Testis (tissue), 3 donors: Measurements from ENCODE around the gene CRISPLD2. TPM values are rescaled to one million over a fixed set of nuclear protein-coding genes. Genes with fewer than 3 reads are reported as not detected.
"Not testable (repeated sequence)": the region's sequence is repeated elsewhere in the genome, so short reads cannot be mapped to it uniquely, and the experiment has no call there.

Experiments
- DNase-seq: peaks from one replicate; pipeline ENCODE4 v3.0.0-alpha.2; 2019
- H3K27ac ChIP-seq, 2 donors: fragments of 200-600 bp; sonication (generic); one replicate each; pipeline ENCODE4 v1.5.1; 2019
- H3K27me3 ChIP-seq: fragments of 200-600 bp; sonication (generic); one replicate; pipeline ENCODE4 v1.5.1; 2019
- H3K36me3 ChIP-seq: fragments of 200-600 bp; sonication (generic); one replicate; pipeline ENCODE4 v1.5.1; 2017; ENCODE audit warnings: low read depth; ENCODE audit errors: missing control alignments
- H3K4me1 ChIP-seq: fragments of 200-600 bp; sonication (generic); one replicate; pipeline ENCODE4 v1.5.1; 2019
- H3K4me3 ChIP-seq, 2 donors: fragments of 200-600 bp; sonication (generic); one replicate each; pipeline ENCODE4 v1.5.1; 2017 to 2019
- H3K9me3 ChIP-seq: fragments of 200-600 bp; sonication (generic); one replicate; pipeline ENCODE4 v1.5.1; 2017
- CTCF ChIP-seq, 3 experiments: fragments of 450-650 bp in 2 of 3; fragments of 200-600 bp in 1 of 3; sonication (generic) in 1 of 3; IDR thresholded peaks; one replicate each; pipeline ENCODE4 v1.5.1; 2016 to 2019; ENCODE audit warnings: antibody characterized with exemption in 3 of 3, mild to moderate bottlenecking in 2 of 3, moderate library complexity in 1 of 3
- POLR2A ChIP-seq: fragments of 450-650 bp; IDR thresholded peaks from one replicate; pipeline ENCODE4 v1.6.1; 2017; ENCODE audit warnings: antibody characterized with exemption, mild to moderate bottlenecking, moderate library complexity
- WGBS, 2 donors: methylation state at CpG; one replicate each; pipeline ENCODE4 v1.1.5; 2018; 5-methylcytosine and 5-hydroxymethylcytosine counted together
- intact Hi-C: fragments of 100-400 bp; cut with DNase I; formaldehyde crosslinking; loops from one replicate; pipeline ENCODE4 v1.15.1; 2023; ENCODE audit warnings: low total_unique reads
- polyA plus RNA-seq: library from polyadenylated mRNA; stranded (reverse); fragments of 350-450 nt; fragmentation: Illumina TruSeq; extraction: RNeasy Lipid Tissue Mini Kit (QIAGEN cat#74804); gene quantifications from one replicate; pipeline ENCODE4 v1.2.3, GENCODE V29; 2014; ENCODE audit warnings: low read depth, low replicate concordance; ENCODE audit not compliant: insufficient read depth
- total RNA-seq, 2 donors: library from RNA; depleted of rRNA; stranded (reverse); fragments of >200 nt; gene quantifications; one replicate each; pipeline ENCODE4 v1.2.3, GENCODE V29; 2016

CRISPLD2 gene
- total and polyA plus RNA-seq, 3 donors from 2014 or later = 47.7 to 59.6 (median 48.8) TPM

GRCh38 chr16:84829168-84829965 lies 9.6 kb downstream of the CRISPLD2 start:
- no peak for TF ChIP-seq POLR2A
- no peak for TF ChIP-seq CTCF (IDR thresholded peaks at IDR 0.05)
- H3K4me1 ChIP-seq = peaks cover 41% of the 10 kb centered on the region
- H3K27me3 ChIP-seq = no peaks in the 10 kb centered on the region
- peak; percentile 72 for DNase-seq
- no peak overlapping the region for H3K4me3 ChIP-seq
- H3K9me3 ChIP-seq = no peaks in the 10 kb centered on the region
- intact Hi-C loops = no loop called here
- H3K27ac ChIP-seq = peak overlapping the region; percentile 65 to 68
- H3K36me3 ChIP-seq = no peaks in the 10 kb centered on the region
- WGBS, 2 donors = 46 to 65% methylated on average over 14 to 15 of the region's 15 CpGs

- H3K27ac ChIP-seq = peak overlapping the region; percentile 4 to 92
- H3K4me3 ChIP-seq = no peak overlapping the region
- H3K36me3 ChIP-seq = no peaks in the 10 kb centered on the region
- WGBS, 2 donors = 88% methylated on average over 13 of the region's 13 CpGs
- no peaks in the 10 kb centered on the region for H3K9me3 ChIP-seq
- no peak for DNase-seq
- no peak for TF ChIP-seq CTCF (IDR thresholded peaks at IDR 0.05)
- no peak for TF ChIP-seq POLR2A
- intact Hi-C loops = no loop called here
- H3K27me3 ChIP-seq = no peaks in the 10 kb centered on the region
- peaks cover 52% of the 10 kb centered on the region for H3K4me1 ChIP-seq
These were observed 11.1 kb downstream of the CRISPLD2 start for GRCh38 chr16:84830765-84831384.

- not testable (repeated sequence) for DNase-seq
- WGBS, 2 donors = 68 to 82% methylated on average over 10 of the region's 10 CpGs
These were observed 11.9 kb downstream of the CRISPLD2 start for GRCh38 chr16:84831728-84832127.

GRCh38 chr16:84832488-84833143 lies 12.8 kb downstream of the CRISPLD2 start:
- no peak for TF ChIP-seq CTCF (IDR thresholded peaks at IDR 0.05)
- peak; percentile 30 for TF ChIP-seq POLR2A
- Histone ChIP-seq H3K4me3 (no peak overlapping the region), H3K27me3 (no peaks in the 10 kb centered on the region), H3K9me3 (no peaks in the 10 kb centered on the region), H3K4me1 (peaks cover 54% of the 10 kb centered on the region), H3K27ac (peak overlapping the region; percentile 78 to 92), H3K36me3 (no peaks in the 10 kb centered on the region)
- peak; percentile 88 for DNase-seq
- intact Hi-C loops = no loop called here
- WGBS, 2 donors = 46 to 52% methylated on average over 18 to 20 of the region's 20 CpGs

More at GRCh38 chr16:84831728-84832127, 11.9 kb downstream of the CRISPLD2 start:
- peaks cover 55% of the 10 kb centered on the region for H3K4me1 ChIP-seq
- H3K27me3 ChIP-seq, H3K9me3 ChIP-seq, H3K36me3 ChIP-seq, H3K4me3 ChIP-seq, intact Hi-C loops: not testable (repeated sequence)
- H3K27ac ChIP-seq = peak overlapping the region; percentile 4 to 92

- 55 to 69% methylated on average over 11 of the region's 11 CpGs for WGBS, 2 donors
- Histone ChIP-seq H3K9me3 (no peaks in the 10 kb centered on the region), H3K27me3 (no peaks in the 10 kb centered on the region), H3K27ac (peak overlapping the region; percentile 78 to 92), H3K4me1 (peaks cover 54% of the 10 kb centered on the region), H3K4me3 (no peak overlapping the region), H3K36me3 (no peaks in the 10 kb centered on the region)
- DNase-seq = no peak
- TF ChIP-seq CTCF (IDR thresholded peaks at IDR 0.05) = no peak
- TF ChIP-seq POLR2A = no peak
- intact Hi-C loops = no loop called here
These were observed 13.3 kb downstream of the CRISPLD2 start for GRCh38 chr16:84833144-84833500.
